Loucy (cell line): Measurements from ENCODE around the gene ETFRF1.

Source experiments
- H2AFZ ChIP-seq: fragments of 200-600 bp; sonication (generic); 2 replicates; pipeline ENCODE4 v1.6.0; 2016; ENCODE audit warnings: antibody characterized with exemption, mild to moderate bottlenecking, low read length, moderate library complexity
- H3F3A ChIP-seq: fragments of 200-600 bp; 2 replicates; pipeline ENCODE4 v1.6.0; 2016; ENCODE audit warnings: antibody characterized with exemption, low read depth, mild to moderate bottlenecking
- H3K27me3 ChIP-seq: fragments of 200-600 bp; sonication (generic); 2 replicates; pipeline ENCODE4 v1.6.1; 2014; ENCODE audit warnings: low read length, mild to moderate bottlenecking; ENCODE audit not compliant: insufficient read depth, poor library complexity, severe bottlenecking
- H3K36me3 ChIP-seq: fragments of 200-600 bp; sonication (generic); 2 replicates; pipeline ENCODE4 v1.6.1; 2016; ENCODE audit warnings: low read length; ENCODE audit not compliant: insufficient read depth
- H3K4me1 ChIP-seq: fragments of 200-600 bp; sonication (generic); 2 replicates; pipeline ENCODE4 v1.5.1; 2014; ENCODE audit warnings: low read length, mild to moderate bottlenecking; ENCODE audit not compliant: insufficient read depth, poor library complexity, severe bottlenecking
- H3K4me2 ChIP-seq: fragments of 200-600 bp; sonication (generic); 2 replicates; pipeline ENCODE4 v1.6.0; 2014; ENCODE audit warnings: antibody characterized with exemption, low read length, low read depth, mild to moderate bottlenecking; ENCODE audit not compliant: poor library complexity, severe bottlenecking
- H3K4me3 ChIP-seq: fragments of 200-600 bp; sonication (generic); 2 replicates; pipeline ENCODE4 v1.5.1; 2014; ENCODE audit warnings: low read length, mild to moderate bottlenecking, mixed read lengths; ENCODE audit not compliant: poor library complexity, severe bottlenecking
- H3K79me2 ChIP-seq: fragments of 200-600 bp; sonication (generic); 2 replicates; pipeline ENCODE4 v1.6.1; 2014; ENCODE audit warnings: low read length; ENCODE audit not compliant: insufficient read depth
- H3K9ac ChIP-seq: fragments of 200-600 bp; sonication (generic); 2 replicates; pipeline ENCODE4 v1.6.0; 2014; ENCODE audit warnings: mild to moderate bottlenecking, low read depth, low read length, moderate library complexity; ENCODE audit not compliant: poor library complexity, severe bottlenecking
- H3K9me2 ChIP-seq: fragments of 200-600 bp; sonication (generic); replicated peaks from 2 replicates; pipeline ENCODE4 v1.6.1; 2016; ENCODE audit warnings: low read depth, low read length, mixed read lengths
- H3K9me3 ChIP-seq: fragments of 200-600 bp; sonication (generic); 2 replicates; pipeline ENCODE4 v1.6.1; 2014; ENCODE audit warnings: mild to moderate bottlenecking, antibody characterized with exemption, low read length, low read depth; ENCODE audit not compliant: insufficient read depth
- H4K20me1 ChIP-seq: fragments of 200-600 bp; sonication (generic); 2 replicates; pipeline ENCODE4 v1.6.0; 2014; ENCODE audit warnings: antibody characterized with exemption, low read length, mild to moderate bottlenecking; ENCODE audit not compliant: insufficient read depth, poor library complexity, severe bottlenecking
- EZH2phosphoT487 ChIP-seq: fragments of 200-600 bp; IDR thresholded peaks from 2 replicates; pipeline ENCODE4 v1.6.1; 2018; ENCODE audit warnings: antibody characterized with exemption, mild to moderate bottlenecking, moderate library complexity, borderline replicate concordance
- TF ChIP-seq, protein P1 (sequence below): fragments of 200-600 bp; sonication (generic); conservative IDR thresholded peaks from 2 replicates; pipeline ENCODE4 v1.5.1; 2014; ENCODE audit warnings: mild to moderate bottlenecking, antibody characterized with exemption, low read length

Gene ETFRF1

DNA sequence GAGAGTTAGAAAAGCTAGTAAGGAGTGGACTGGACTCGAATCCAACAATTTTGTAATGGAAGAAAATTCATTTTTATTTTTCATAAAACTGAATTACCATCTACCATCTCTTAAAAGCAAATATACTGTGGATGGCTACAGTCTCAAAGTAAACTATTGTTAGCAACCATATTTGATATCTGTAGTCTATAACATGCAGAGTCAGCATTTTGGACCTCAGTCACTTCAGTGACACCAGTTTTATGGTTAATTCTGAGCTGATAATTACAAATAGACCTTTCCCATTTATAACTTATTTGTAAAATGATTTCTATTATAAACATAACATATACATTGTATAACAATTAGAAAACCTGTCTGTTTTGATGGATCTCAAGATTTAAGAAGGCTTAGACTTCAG, 53.7 kb downstream of the ETFRF1 start:
- Histone ChIP-seq H3K36me3 (no peaks in the 10 kb centered on the region), H3K79me2 (peaks cover 64% of the 10 kb centered on the region), H3K27me3 (no peaks in the 10 kb centered on the region), H3K9ac (peak overlapping the region; percentile 24), H3K4me3 (peak overlapping the region; percentile 99), H3K9me3 (no peaks in the 10 kb centered on the region), H4K20me1 (peaks cover 58% of the 10 kb centered on the region), H3K9me2 (no peaks in the 10 kb centered on the region), H3K4me1 (peaks cover 50% of the 10 kb centered on the region), H3K4me2 (peak overlapping the region; percentile 91), H3F3A (no peaks in the 10 kb centered on the region), H2AFZ (no peak overlapping the region)
- TF ChIP-seq EZH2phosphoT487: no peak
- TF ChIP-seq, protein P1, sequence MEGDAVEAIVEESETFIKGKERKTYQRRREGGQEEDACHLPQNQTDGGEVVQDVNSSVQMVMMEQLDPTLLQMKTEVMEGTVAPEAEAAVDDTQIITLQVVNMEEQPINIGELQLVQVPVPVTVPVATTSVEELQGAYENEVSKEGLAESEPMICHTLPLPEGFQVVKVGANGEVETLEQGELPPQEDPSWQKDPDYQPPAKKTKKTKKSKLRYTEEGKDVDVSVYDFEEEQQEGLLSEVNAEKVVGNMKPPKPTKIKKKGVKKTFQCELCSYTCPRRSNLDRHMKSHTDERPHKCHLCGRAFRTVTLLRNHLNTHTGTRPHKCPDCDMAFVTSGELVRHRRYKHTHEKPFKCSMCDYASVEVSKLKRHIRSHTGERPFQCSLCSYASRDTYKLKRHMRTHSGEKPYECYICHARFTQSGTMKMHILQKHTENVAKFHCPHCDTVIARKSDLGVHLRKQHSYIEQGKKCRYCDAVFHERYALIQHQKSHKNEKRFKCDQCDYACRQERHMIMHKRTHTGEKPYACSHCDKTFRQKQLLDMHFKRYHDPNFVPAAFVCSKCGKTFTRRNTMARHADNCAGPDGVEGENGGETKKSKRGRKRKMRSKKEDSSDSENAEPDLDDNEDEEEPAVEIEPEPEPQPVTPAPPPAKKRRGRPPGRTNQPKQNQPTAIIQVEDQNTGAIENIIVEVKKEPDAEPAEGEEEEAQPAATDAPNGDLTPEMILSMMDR: no peak

DNA sequence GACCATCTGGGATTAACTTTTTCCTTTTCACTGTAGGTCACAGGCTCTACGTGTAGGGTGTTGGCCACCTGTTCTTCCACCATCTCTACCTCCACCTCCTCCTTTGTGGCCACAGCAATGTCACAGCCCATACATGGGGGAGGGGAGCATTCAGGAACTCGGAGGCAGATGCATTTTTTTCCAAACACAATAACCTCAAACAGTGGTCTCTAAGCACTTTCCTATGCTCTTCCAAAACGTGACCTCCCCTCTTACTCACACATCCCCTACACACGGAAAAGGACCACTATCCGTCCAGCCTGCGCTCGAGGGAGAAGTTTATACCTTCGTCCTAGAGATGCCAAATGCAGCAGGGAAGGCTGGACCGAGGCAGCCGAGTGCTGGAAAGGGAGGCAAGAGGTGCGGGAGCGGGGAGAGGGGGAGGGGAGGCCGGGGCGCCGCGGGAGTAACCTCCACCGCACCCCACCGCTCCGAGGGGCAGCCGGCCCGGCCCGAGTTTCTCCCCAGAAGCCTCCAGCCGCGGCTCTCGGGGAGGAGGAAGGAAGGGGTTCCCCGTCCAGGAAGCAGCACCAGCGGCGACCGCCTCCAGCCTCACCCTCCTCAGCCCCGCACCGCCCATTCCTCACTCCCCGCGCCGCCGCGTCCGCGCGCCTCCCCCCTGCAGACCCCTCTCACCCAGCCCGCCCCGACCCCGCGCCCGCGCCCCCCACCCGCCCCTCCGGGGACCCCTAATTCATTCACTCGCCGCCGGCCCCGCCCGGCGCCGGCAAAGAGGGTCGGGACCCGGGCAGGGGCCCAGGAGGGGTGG, 55.1 kb downstream of the ETFRF1 start:
- peak overlapping the region; percentile 67; the same call in 1 of the 2 replicates for H2AFZ ChIP-seq
- H3K36me3 ChIP-seq: no peaks in the 10 kb centered on the region
- H3F3A ChIP-seq: no peaks in the 10 kb centered on the region
- H3K27me3 ChIP-seq: no peaks in the 10 kb centered on the region
- peak overlapping the region; percentile 91 for H3K4me2 ChIP-seq
- no peaks in the 10 kb centered on the region for H3K9me3 ChIP-seq
- H3K79me2 ChIP-seq: peaks cover 50% of the 10 kb centered on the region
- TF ChIP-seq, protein P1: no peak
- TF ChIP-seq EZH2phosphoT487: no peak
- H3K4me3 ChIP-seq: peak overlapping the region; percentile 99
- H3K4me1 ChIP-seq: peaks cover 37% of the 10 kb centered on the region
- no peaks in the 10 kb centered on the region for H3K9me2 ChIP-seq
- H4K20me1 ChIP-seq: peaks cover 45% of the 10 kb centered on the region
- peak overlapping the region; percentile 83 for H3K9ac ChIP-seq

DNA sequence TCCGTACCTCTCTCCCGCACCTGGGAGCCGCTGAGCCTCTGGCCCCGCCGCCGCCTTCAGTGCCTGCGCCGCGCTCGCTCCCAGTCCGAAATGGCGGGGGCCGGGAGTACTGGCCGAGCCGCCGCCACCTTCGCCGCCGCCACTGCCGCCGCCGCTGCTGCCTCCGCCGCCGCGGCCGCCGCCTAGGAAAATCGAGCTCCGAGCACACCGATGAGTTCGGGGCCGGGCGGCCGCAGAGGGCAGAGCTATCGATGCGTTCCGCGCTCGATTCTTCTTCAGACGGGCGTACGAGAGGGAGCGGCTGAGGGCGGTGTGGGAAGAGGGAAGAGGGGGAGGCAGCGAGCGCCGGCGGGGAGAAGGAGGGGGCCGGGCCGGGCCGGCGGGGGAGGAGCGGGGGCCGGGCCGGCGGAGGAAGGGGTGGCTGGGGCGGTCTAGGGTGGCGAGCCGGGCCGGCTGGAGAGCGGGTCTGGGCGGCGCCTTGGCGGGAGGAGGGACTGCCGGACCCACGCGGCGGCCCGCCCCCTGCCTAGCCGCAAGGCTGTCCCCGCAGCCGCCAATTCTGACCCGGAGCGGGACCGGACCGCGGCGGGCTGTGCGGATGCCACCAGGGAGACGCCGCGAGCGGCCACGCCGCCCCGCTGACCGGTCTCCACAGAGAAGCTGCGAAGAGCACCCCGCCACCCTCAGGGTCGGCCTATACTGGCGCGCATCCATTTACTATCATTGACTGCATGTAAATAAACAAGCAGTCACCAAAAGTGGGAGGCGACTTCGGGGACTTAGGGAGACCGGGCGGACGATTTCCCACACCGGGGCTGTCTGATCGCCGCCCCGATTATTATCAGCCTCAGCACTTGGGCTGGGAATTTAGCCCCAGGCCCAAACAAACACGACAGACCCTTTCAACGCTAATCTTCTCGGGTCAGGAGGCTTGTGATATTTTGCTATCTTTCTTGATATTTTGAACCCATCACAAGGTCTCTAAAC, 56.0 kb downstream of the ETFRF1 start, which contains the start of gene KRAS:
Gene KRAS, minus strand, starts transcription at position 186 of the 987 bp plus-strand sequence.
- peak within 1 kb of the TSS; percentile 99 for H3K4me3 ChIP-seq

More for the DNA sequence above, 56.0 kb downstream of the ETFRF1 start, which contains the start of gene KRAS:
- H3F3A ChIP-seq: no peaks in the 10 kb centered on the region
- no peaks in the 10 kb centered on the region for H3K9me3 ChIP-seq
- H3K4me1 ChIP-seq: peaks cover 28% of the 10 kb centered on the region
- peak within 1 kb of the TSS; percentile 90 for H2AFZ ChIP-seq
- H3K9me2 ChIP-seq: no peaks in the 10 kb centered on the region
- H3K79me2 ChIP-seq: peaks cover 41% of the 10 kb centered on the region
- H4K20me1 ChIP-seq: peaks cover 36% of the 10 kb centered on the region
- H3K9ac ChIP-seq: peak within 1 kb of the TSS; percentile 83
- no peaks in the 10 kb centered on the region for H3K27me3 ChIP-seq
- TF ChIP-seq, protein P1: no peak
- TF ChIP-seq EZH2phosphoT487: no peak
- no peaks in the 10 kb centered on the region for H3K36me3 ChIP-seq
- H3K4me2 ChIP-seq: peak within 1 kb of the TSS; percentile 91
